ENCODE measurements around the gene ABHD17B.

- TF ChIP-seq EZH2phosphoT487 (IDR thresholded peaks at IDR 0.05; ENCODE audit: insufficient read depth, low read depth) (no peak), EZH2 (IDR thresholded peaks at IDR 0.05; ENCODE audit: insufficient read depth, poor library complexity, severe bottlenecking) (no peak)
Measured at GRCh38 chr9:71895117-71895516, 15.9 kb downstream of the ABHD17B start.
